Measurements from ENCODE around the gene MAPK8IP3. TPM values are rescaled to one million over a fixed set of nuclear protein-coding genes. Genes with fewer than 3 reads are reported as not detected.

The MAPK8IP3 gene
- total and polyA plus RNA-seq, 9 of the 15 experiments (the other 6 are each of a cell fraction or from before 2014, with no cell fraction given), result 0.17 to 58.7 (median 16.7) TPM

GRCh38 chr16:1670866-1671265, 35.1 kb upstream of the MAPK8IP3 start:
- ChIA-PET CTCF (ENCODE audit: low intra/inter-chr PET ratio) (no interaction called here), POLR2A (no interaction called here)
- TF ChIP-seq ZBTB5 (IDR thresholded peaks at IDR 0.05), result no peak
- no peak for TF ChIP-seq CREBBP (IDR thresholded peaks at IDR 0.05; ENCODE audit: low read depth, low read length)
- no peak for TF ChIP-seq ZFPM2 (CRISPR knock-in tag; IDR thresholded peaks at IDR 0.05)
- TF ChIP-seq MAFG (tag; conservative IDR thresholded peaks at IDR 0.05), result no peak
- TF ChIP-seq KLF6 (CRISPR knock-in tag; IDR thresholded peaks at IDR 0.05; ENCODE audit: borderline replicate concordance), result no peak
- TF ChIP-seq SREBF1 (IDR thresholded peaks at IDR 0.05; ENCODE audit: borderline replicate concordance, low read depth, low read length), result no peak
- 97% methylated on average over 6 of the region's 7 CpGs for WGBS (ENCODE audit: insufficient coverage, low coverage, missing lambda C conversion rate)
- Histone ChIP-seq H3K36me3 (ENCODE audit: control insufficient read depth, insufficient read depth, low read length) (peaks cover 95% of the 10 kb centered on the region), H3K27ac (ENCODE audit: extremely low read depth, low read depth, low read length) (no peak overlapping the region), H3K9ac (ENCODE audit: insufficient read depth in 1 of 2, low read depth in 2 of 2, low read length in 2 of 2) (no peak overlapping the region; a peak in 1 of 4 replicates), H4K20me1 (replicated peaks; ENCODE audit: control insufficient read depth, insufficient read depth, low read length) (no peaks in the 10 kb centered on the region), H3K4me2 (ENCODE audit: insufficient read depth, low read length) (no peak overlapping the region), H3K4me1 (replicated peaks in 1 of 2; ENCODE audit: control insufficient read depth in 2 of 2, insufficient read depth in 2 of 2, low read length in 2 of 2) (no peaks in the 10 kb centered on the region), H3K9me3 (replicated peaks; ENCODE audit: control insufficient read depth, insufficient read depth, low read depth, low read length) (no peaks in the 10 kb centered on the region), H3K4me3 (no peak overlapping the region), H2AFZ (ENCODE audit: low read depth, low read length) (no peak overlapping the region), H3K79me2 (ENCODE audit: control insufficient read depth, insufficient read depth, low read length) (no peaks in the 10 kb centered on the region), H3K27me3 (ENCODE audit: control insufficient read depth in 2 of 2, insufficient read depth in 2 of 2, low read length in 2 of 2) (no peaks in the 10 kb centered on the region), H3K9me1 (ENCODE audit: control insufficient read depth, insufficient read depth, low read length) (no peaks in the 10 kb centered on the region)
- no TSS peak for BruUV-seq (replicated peaks)
- in situ Hi-C loops (cut with MboI), result no loop called here
- intact Hi-C loops (cut with micrococcal nuclease), result no loop called here
- FAIRE-seq (no peak), DNase-seq (ENCODE audit: extremely low read depth in 1 of 4, low spot score in 3 of 4) (no peak), ATAC-seq (no peak)
